Keratinocyte (primary cell): ENCODE data around the gene ADCYAP1R1. TPM values are rescaled to one million over a fixed set of nuclear protein-coding genes. Genes with fewer than 3 reads are reported as not detected.

ENCODE experiments used
- DNase-seq: peaks from one replicate; pipeline ENCODE4 v3.0.0-alpha.2; 2011; ENCODE audit warnings: low read depth, missing footprints, low spot score
- FAIRE-seq: peaks from 2 replicates; lab custom pipeline; 2011; peaks lifted over from hg19 to GRCh38; lab: Jason Lieb, UNC
- H2AFZ ChIP-seq: 2 replicates; pipeline ENCODE4 v1.6.0; 2012; ENCODE audit warnings: low read length, control low read depth, inconsistent platforms; ENCODE audit not compliant: control insufficient read depth
- H3K27ac ChIP-seq: 2 replicates; pipeline ENCODE4 v1.5.1; 2011; ENCODE audit warnings: low read length; ENCODE audit not compliant: control insufficient read depth, insufficient read depth
- H3K27me3 ChIP-seq: 3 replicates; pipeline ENCODE4 v1.6.0; 2011; ENCODE audit warnings: low read length; ENCODE audit not compliant: control insufficient read depth, insufficient read depth; ENCODE audit errors: extremely low read depth
- H3K36me3 ChIP-seq, 2 experiments: 2 replicates in 1 of 2; 3 replicates in 1 of 2; pipeline ENCODE4 v1.5.1; 2011; ENCODE audit warnings: low read length in 2 of 2, mild to moderate bottlenecking in 1 of 2; ENCODE audit not compliant: control insufficient read depth in 2 of 2, insufficient read depth in 2 of 2; ENCODE audit errors: extremely low read depth in 1 of 2
- H3K4me1 ChIP-seq: 3 replicates; pipeline ENCODE4 v1.5.1; 2011; ENCODE audit warnings: low read length; ENCODE audit not compliant: control insufficient read depth, insufficient read depth; ENCODE audit errors: extremely low read depth
- H3K4me2 ChIP-seq: 3 replicates; pipeline ENCODE4 v1.6.0; 2011; ENCODE audit warnings: low read depth, low read length; ENCODE audit not compliant: control insufficient read depth, insufficient read depth; ENCODE audit errors: extremely low read depth
- H3K4me3 ChIP-seq, 3 experiments: fragments of 200-600 bp in 1 of 3; sonication (generic) in 1 of 3; 2 replicates in 2 of 3; 3 replicates in 1 of 3; pipeline ENCODE4 v1.5.1; 2011 to 2016; ENCODE audit warnings: low read length in 3 of 3, mild to moderate bottlenecking in 3 of 3, control low read depth in 2 of 3, inconsistent platforms in 1 of 3, low read depth in 1 of 3, mixed read lengths in 1 of 3, mixed run types in 1 of 3, moderate library complexity in 1 of 3; ENCODE audit not compliant: control insufficient read depth in 2 of 3, insufficient read depth in 2 of 3; ENCODE audit errors: extremely low read depth in 1 of 3
- H3K79me2 ChIP-seq: 2 replicates; pipeline ENCODE4 v1.6.0; 2012; ENCODE audit warnings: low read length; ENCODE audit not compliant: control insufficient read depth, insufficient read depth
- H3K9ac ChIP-seq: 3 replicates; pipeline ENCODE4 v1.6.0; 2011; ENCODE audit warnings: low read length; ENCODE audit not compliant: control insufficient read depth, insufficient read depth; ENCODE audit errors: extremely low read depth
- H3K9me1 ChIP-seq: 3 replicates; pipeline ENCODE4 v1.6.0; 2011; ENCODE audit warnings: low read length; ENCODE audit not compliant: control insufficient read depth, insufficient read depth; ENCODE audit errors: extremely low read depth
- H3K9me3 ChIP-seq: 2 replicates; pipeline ENCODE4 v1.5.1; 2012; ENCODE audit warnings: low read depth, low read length; ENCODE audit not compliant: control insufficient read depth
- H4K20me1 ChIP-seq: 3 replicates; pipeline ENCODE4 v1.6.0; 2011; ENCODE audit warnings: low read length; ENCODE audit not compliant: control insufficient read depth, insufficient read depth; ENCODE audit errors: extremely low read depth
- CTCF ChIP-seq, 3 experiments: IDR thresholded peaks in 1 of 3; conservative IDR thresholded peaks in 1 of 3; optimal IDR thresholded peaks in 1 of 3; 2 replicates in 2 of 3; 3 replicates in 1 of 3; pipeline versions ENCODE3 to v1.5.1; 2011; ENCODE audit warnings: low read length in 3 of 3, mild to moderate bottlenecking in 3 of 3, moderate library complexity in 2 of 3, control low read depth in 1 of 3, inconsistent platforms in 1 of 3; ENCODE audit not compliant: insufficient read depth in 2 of 3; ENCODE audit errors: extremely low read depth in 1 of 3
- EZH2 ChIP-seq: IDR thresholded peaks from one replicate; pipeline ENCODE4 v1.6.1; 2012; ENCODE audit warnings: inconsistent platforms, mild to moderate bottlenecking, low read length, moderate library complexity
- dilution Hi-C: fragments of 300-500 bp; cut with MboI; formaldehyde crosslinking; loops from one replicate; pipeline ENCODE4 v1.7.0; 2020; ENCODE audit warnings: low sequenced_read_pairs; ENCODE audit not compliant: extremely low pct_ligation_motif_present
- polyA plus RNA-seq, 5 experiments: library from polyadenylated mRNA; depleted of rRNA in 3 of 5; stranded (reverse) in 3 of 5; stranded (forward) in 1 of 5; unstranded in 1 of 5; fragments of >200 nt; gene quantifications; 1 replicate in 1 of 5; 2 replicates in 3 of 5; 3 replicates in 1 of 5; pipeline versions ENCODE4 v1.2.1 to v1.2.3, GENCODE V29; 2011 to 2012; ENCODE audit warnings: missing spikeins in 2 of 5, low read depth in 1 of 5, low replicate concordance in 1 of 5

The ADCYAP1R1 gene
- polyA plus RNA-seq, 1 donor (not counting 4 experiments of a cell fraction or from before 2014, with no cell fraction given) = not detected

- Histone ChIP-seq H3K79me2 (no peaks in the 10 kb centered on the region), H3K9me3 (no peaks in the 10 kb centered on the region), H3K9me1 (no peaks in the 10 kb centered on the region), H3K4me2 (no peak overlapping the region), H3K4me3 (no peak overlapping the region), H2AFZ (no peak overlapping the region), H3K27ac (no peak overlapping the region), H4K20me1 (no peaks in the 10 kb centered on the region), H3K9ac (no peak overlapping the region), H3K4me1 (no peaks in the 10 kb centered on the region), H3K36me3 (no peaks in the 10 kb centered on the region), H3K27me3 (peaks cover 59% of the 10 kb centered on the region)
- no peak for DNase-seq
- dilution Hi-C loops = no loop called here
- TF ChIP-seq EZH2 (no peak), CTCF (optimal IDR thresholded peaks at IDR 0.05 in 1 of 3, IDR thresholded peaks at IDR 0.05 in 1 of 3, conservative IDR thresholded peaks at IDR 0.05 in 1 of 3; ENCODE audit: extremely low read depth in 1 of 3, insufficient read depth in 2 of 3, low read length in 3 of 3) (no peak)
- no peak for FAIRE-seq
Measured at GRCh38 chr7:31055471-31055870, 3.4 kb downstream of the ADCYAP1R1 start.

- Histone ChIP-seq H4K20me1 (no peaks in the 10 kb centered on the region), H3K9ac (no peak overlapping the region), H3K4me1 (no peaks in the 10 kb centered on the region), H3K9me1 (no peaks in the 10 kb centered on the region), H2AFZ (no peak overlapping the region), H3K27me3 (peaks cover 45% of the 10 kb centered on the region), H3K36me3 (no peaks in the 10 kb centered on the region), H3K79me2 (no peaks in the 10 kb centered on the region), H3K9me3 (no peaks in the 10 kb centered on the region), H3K4me2 (no peak overlapping the region), H3K27ac (no peak overlapping the region), H3K4me3 (no peak overlapping the region)
- no peak for DNase-seq
- TF ChIP-seq CTCF (optimal IDR thresholded peaks at IDR 0.05 in 1 of 3, IDR thresholded peaks at IDR 0.05 in 1 of 3, conservative IDR thresholded peaks at IDR 0.05 in 1 of 3; ENCODE audit: extremely low read depth in 1 of 3, insufficient read depth in 2 of 3, low read length in 3 of 3) (peak; percentile 24 to 54 (median 36)), EZH2 (no peak)
- dilution Hi-C loops = no loop called here
- no peak for FAIRE-seq
Measured at GRCh38 chr7:31056775-31057346, 4.8 kb downstream of the ADCYAP1R1 start.
